Caco-2 (cell line): ENCODE measurements around the gene ZDHHC4. TPM values are rescaled to one million over a fixed set of nuclear protein-coding genes. Genes with fewer than 3 reads are reported as not detected.
A peak's percentile ranks its signal among the peaks of the same experiment; 100 is the strongest.

Experiments
- BruUV-seq: library from RNA; stranded (reverse); fragments of 400-500 nt; replicated peaks from 2 replicates; lab custom pipeline; 2021; lab: Mats Ljungman, UMichigan
- CTCF ChIA-PET: fragments of 300-600 bp; sonication (Branson Sonifier 250); formaldehyde crosslinking; loops from one replicate; lab custom pipeline; 2022; ENCODE audit warnings: antibody characterized with exemption; lab: Charles Lee
- POLR2A ChIA-PET: fragments of 300-600 bp; sonication (Branson Sonifier 250); formaldehyde crosslinking; loops from one replicate; lab custom pipeline; 2022; ENCODE audit warnings: antibody characterized with exemption; lab: Charles Lee
- DNase-seq, 2 experiments: peaks; one replicate each; pipeline versions ENCODE4 v3.0.0 to v3.0.0-alpha.2; 2020 to 2022
- H3K27me3 ChIP-seq: replicated peaks from 2 replicates; pipeline ENCODE4 v1.6.0; 2011; ENCODE audit warnings: low read length; ENCODE audit not compliant: control insufficient read depth, insufficient read depth
- H3K36me3 ChIP-seq: 2 replicates; pipeline ENCODE4 v1.5.1; 2011; ENCODE audit warnings: low read length; ENCODE audit not compliant: control insufficient read depth, insufficient read depth
- H3K4me1 ChIP-seq: fragments of 250-450 bp; sonication (Bioruptor Pico); 2 replicates; pipeline ENCODE4 v1.5.1; 2020; ENCODE audit warnings: mild to moderate bottlenecking
- H3K4me3 ChIP-seq: 2 replicates; pipeline ENCODE4 v1.5.1; 2011; ENCODE audit warnings: low read depth, mild to moderate bottlenecking, control low read depth, low read length
- H3K9me3 ChIP-seq: fragments of 250-450 bp; sonication (Bioruptor Pico); 2 replicates; pipeline ENCODE4 v1.5.1; 2020; ENCODE audit warnings: mild to moderate bottlenecking, moderate library complexity
- H3K27ac Mint-ChIP-seq: one replicate; pipeline ENCODE4 v1.8.0; 2022; ENCODE audit warnings: mixed read lengths; ENCODE audit not compliant: unreplicated experiment
- H3K27me3 Mint-ChIP-seq: one replicate; pipeline ENCODE4 v1.8.0; 2022; ENCODE audit warnings: mixed read lengths; ENCODE audit not compliant: insufficient read depth, unreplicated experiment
- H3K36me3 Mint-ChIP-seq: one replicate; pipeline ENCODE4 v1.8.0; 2022; ENCODE audit warnings: mild to moderate bottlenecking, mixed read lengths; ENCODE audit not compliant: insufficient read depth, unreplicated experiment
- H3K4me1 Mint-ChIP-seq: one replicate; pipeline ENCODE4 v1.8.0; 2022; ENCODE audit warnings: low read depth, mixed read lengths; ENCODE audit not compliant: unreplicated experiment
- H3K4me3 Mint-ChIP-seq: one replicate; pipeline ENCODE4 v1.8.0; 2022; ENCODE audit warnings: mild to moderate bottlenecking, moderate library complexity, mixed read lengths; ENCODE audit not compliant: unreplicated experiment
- H3K9me3 Mint-ChIP-seq: one replicate; pipeline ENCODE4 v1.8.0; 2022; ENCODE audit warnings: mixed read lengths; ENCODE audit not compliant: unreplicated experiment
- CTCF ChIP-seq, 2 experiments: fragments of 200-600 bp in 1 of 2; IDR thresholded peaks; 1 replicate in 1 of 2; 2 replicates in 1 of 2; pipeline versions ENCODE4 v1.5.1 to v1.8.0; 2011 to 2022; ENCODE audit warnings: antibody characterized with exemption in 1 of 2, control low read depth in 1 of 2, inconsistent platforms in 1 of 2, low read depth in 1 of 2, low read length in 1 of 2, mild to moderate bottlenecking in 1 of 2, moderate library complexity in 1 of 2; ENCODE audit not compliant: insufficient read depth in 1 of 2, severe bottlenecking in 1 of 2, unreplicated experiment in 1 of 2
- intact Hi-C: fragments of 100-400 bp; cut with micrococcal nuclease; formaldehyde crosslinking; loops from one replicate; pipeline ENCODE4 v1.10.0; 2022; ENCODE audit not compliant: unreplicated experiment
- total RNA-seq: library from RNA; stranded (reverse); gene quantifications from 2 replicates; pipeline ENCODE4 v1.2.3, GENCODE V29; 2022

Gene ZDHHC4
- total RNA-seq, 1 experiment from 2014 or later: 78.9 TPM

DNA sequence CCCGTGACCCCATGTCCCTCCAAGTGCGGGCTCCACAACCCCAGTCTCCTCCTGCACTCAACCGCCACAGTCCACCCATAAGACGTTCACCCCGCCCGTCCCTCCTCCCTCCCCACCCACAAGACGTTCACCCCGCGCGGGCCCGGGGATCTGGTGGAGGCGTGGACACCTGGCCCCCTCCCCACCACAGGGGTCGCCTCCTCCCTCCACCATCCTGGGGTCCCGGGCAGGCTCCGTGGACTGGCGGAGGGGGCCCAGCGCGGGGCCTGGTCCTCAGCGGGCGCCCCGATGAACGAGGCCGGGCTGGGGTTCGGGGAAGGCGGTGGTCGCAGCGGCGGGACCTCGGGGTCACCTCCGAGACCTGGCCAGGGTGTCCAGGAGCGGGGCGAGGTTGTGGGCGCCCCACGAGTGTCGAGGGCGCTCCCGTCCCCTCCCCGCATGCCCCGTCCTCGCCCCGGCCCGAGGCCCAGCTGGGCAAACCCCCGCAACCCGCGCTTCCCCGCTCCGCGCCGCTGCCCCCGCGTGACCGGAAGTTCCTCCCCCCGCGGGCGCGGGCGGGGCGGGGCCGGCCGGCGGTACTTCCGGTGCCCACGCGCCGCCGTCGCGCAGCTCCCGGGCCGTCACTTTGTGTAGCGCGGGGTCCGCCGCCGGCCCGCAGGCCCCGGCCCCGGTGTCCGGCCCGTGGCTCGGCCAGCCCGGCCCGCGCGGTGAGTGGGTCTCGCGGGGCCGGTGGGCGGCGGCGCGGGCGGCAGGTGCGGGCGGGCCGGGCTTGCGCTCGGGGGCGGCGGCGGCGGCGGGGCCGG lies 59.7 kb downstream of the ZDHHC4 start, which contains the start of gene ZNF316:
TSS of gene ZNF316 (plus strand) at position 578 of the 803 bp plus-strand sequence. CDS start 5,092 bp downstream, outside the sequence.
- Histone ChIP-seq H3K9me3 (no peaks in the 10 kb centered on the region), H3K36me3 (peaks cover 3% of the 10 kb centered on the region; the same call in 1 of the 2 replicates), H3K27me3 (no peaks in the 10 kb centered on the region), H3K4me3 (peak within 1 kb of the TSS; percentile 97), H3K4me1 (peaks cover 4% of the 10 kb centered on the region)
- H3K4me3 Mint-ChIP-seq: peak within 1 kb of the TSS; percentile 72
- no peak for TF ChIP-seq CTCF (IDR thresholded peaks at IDR 0.05; ENCODE audit: insufficient read depth in 1 of 2, low read depth in 1 of 2, low read length in 1 of 2, severe bottlenecking in 1 of 2, unreplicated experiment in 1 of 2)
- ChIA-PET POLR2A (no interaction called here), CTCF (no interaction called here)
- intact Hi-C loops: loop anchor here (2.0 kb wide), 1 partner anchor 70 kb away; the partner anchor contains the start of gene ZNF12
- peaks cover 11% of the 10 kb centered on the region for H3K4me1 Mint-ChIP-seq
- no peaks in the 10 kb centered on the region for H3K9me3 Mint-ChIP-seq
- BruUV-seq: no TSS peak
- no peaks in the 10 kb centered on the region for H3K27me3 Mint-ChIP-seq
- H3K27ac Mint-ChIP-seq: peak within 1 kb of the TSS; percentile 61
- peaks cover 19% of the 10 kb centered on the region for H3K36me3 Mint-ChIP-seq
- peak in 1 of 2 experiments; percentile 62 for DNase-seq

DNA sequence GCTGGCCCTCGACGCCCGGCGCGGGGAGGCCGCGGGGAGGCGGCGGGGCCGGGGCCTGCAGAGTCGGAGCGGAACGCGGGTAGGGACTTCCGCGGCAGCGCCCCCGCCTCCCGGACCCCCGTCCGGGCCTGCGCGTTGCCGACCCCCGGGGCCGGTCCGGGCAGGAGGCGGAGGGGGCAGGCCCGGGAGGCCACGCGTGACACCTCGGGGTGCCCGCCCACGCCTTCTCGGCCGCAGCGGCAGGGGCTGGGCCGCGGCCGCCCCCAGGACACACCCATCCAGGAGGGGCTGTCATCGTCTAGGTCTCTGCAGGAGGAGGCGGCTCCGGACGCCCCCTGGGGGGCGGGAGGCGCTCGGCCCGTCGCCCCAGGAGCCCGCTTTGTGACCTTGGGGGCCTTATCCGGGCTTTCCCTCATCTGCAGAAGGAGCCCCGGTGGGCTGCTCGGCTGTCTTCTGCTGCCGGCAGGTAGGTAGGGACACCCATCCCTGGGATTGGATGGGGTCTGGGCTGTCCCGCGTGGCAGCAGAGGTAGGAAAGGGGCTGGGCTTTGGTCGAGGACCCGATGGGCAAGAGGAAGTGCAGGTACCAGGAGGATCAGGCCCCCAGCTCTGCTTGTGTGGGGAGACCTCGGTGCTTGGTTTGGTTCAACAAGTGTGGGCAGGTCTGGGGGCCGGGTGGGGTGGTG lies 60.4 kb downstream of the ZDHHC4 start:
- H3K9me3 Mint-ChIP-seq: no peaks in the 10 kb centered on the region
- H3K4me1 Mint-ChIP-seq: peaks cover 11% of the 10 kb centered on the region
- peaks cover 4% of the 10 kb centered on the region for H3K4me1 ChIP-seq
- H3K27me3 ChIP-seq: no peaks in the 10 kb centered on the region
- BruUV-seq: no TSS peak
- peaks cover 24% of the 10 kb centered on the region for H3K36me3 Mint-ChIP-seq
- H3K27ac Mint-ChIP-seq: no peak overlapping the region
- H3K9me3 ChIP-seq: no peaks in the 10 kb centered on the region
- peak overlapping the region; percentile 97 for H3K4me3 ChIP-seq
- peak overlapping the region; percentile 72 for H3K4me3 Mint-ChIP-seq
- H3K36me3 ChIP-seq: peaks cover 3% of the 10 kb centered on the region; the same call in 1 of the 2 replicates
- TF ChIP-seq CTCF (IDR thresholded peaks at IDR 0.05; ENCODE audit: insufficient read depth in 1 of 2, low read depth in 1 of 2, low read length in 1 of 2, severe bottlenecking in 1 of 2, unreplicated experiment in 1 of 2): peak; percentile 61 to 81
- POLR2A ChIA-PET: no interaction called here
- H3K27me3 Mint-ChIP-seq: no peaks in the 10 kb centered on the region
- DNase-seq: peak; percentile 54 to 71
- intact Hi-C loops: loop anchor here (2.0 kb wide), 1 partner anchor 69 kb away; the partner anchor contains the start of gene ZNF12
- CTCF ChIA-PET: no interaction called here

Other genes with a start within 250 kb of the ZDHHC4 start
- 15.3 and 17.1 TPM in 2 replicates for gene FAM220A, start 228.5 kb upstream of the ZDHHC4 start, total RNA-seq
- gene RAC1, start 202.9 kb upstream of the ZDHHC4 start, total RNA-seq: 307 and 319 TPM in 2 replicates
- 25.8 and 32.6 TPM in 2 replicates for gene DAGLB, start 129.5 kb upstream of the ZDHHC4 start, total RNA-seq
- gene KDELR2, start 93.3 kb upstream of the ZDHHC4 start, total RNA-seq: 263 and 274 TPM in 2 replicates
- 0.65 and 0.95 TPM in 2 replicates for gene GRID2IP, start 26.0 kb upstream of the ZDHHC4 start, total RNA-seq
- gene INTS15, start 12.6 kb downstream of the ZDHHC4 start, total RNA-seq: 24.7 and 29.6 TPM in 2 replicates
- 10.1 and 12.3 TPM in 2 replicates for gene ZNF853, start 38.2 kb downstream of the ZDHHC4 start, total RNA-seq
- gene ZNF316, start 59.9 kb downstream of the ZDHHC4 start, total RNA-seq: 34.1 and 34.3 TPM in 2 replicates
- gene ZNF12, start 129.5 kb downstream of the ZDHHC4 start, total RNA-seq: 26.1 and 30.4 TPM in 2 replicates
- gene RSPH10B2, start 176.6 kb downstream of the ZDHHC4 start, total RNA-seq: 0.45 TPM in 1 of 2 replicates, not detected in the other
- 49.8 and 60.1 TPM in 2 replicates for gene CCZ1B, start 248.8 kb downstream of the ZDHHC4 start, total RNA-seq